HG03520 (cell line): ENCODE data around the gene CCT2.
"Not testable (repeated sequence)": the region's sequence is repeated elsewhere in the genome, so short reads cannot be mapped to it uniquely, and the experiment has no call there.

Experiments
- ATAC-seq: cut with Tn5 transposase; IDR thresholded peaks from one replicate; pipeline ENCODE4 v1.9.1; 2021; ENCODE audit warnings: mild to moderate bottlenecking, moderate library complexity; ENCODE audit not compliant: unreplicated experiment

The CCT2 gene

DNA sequence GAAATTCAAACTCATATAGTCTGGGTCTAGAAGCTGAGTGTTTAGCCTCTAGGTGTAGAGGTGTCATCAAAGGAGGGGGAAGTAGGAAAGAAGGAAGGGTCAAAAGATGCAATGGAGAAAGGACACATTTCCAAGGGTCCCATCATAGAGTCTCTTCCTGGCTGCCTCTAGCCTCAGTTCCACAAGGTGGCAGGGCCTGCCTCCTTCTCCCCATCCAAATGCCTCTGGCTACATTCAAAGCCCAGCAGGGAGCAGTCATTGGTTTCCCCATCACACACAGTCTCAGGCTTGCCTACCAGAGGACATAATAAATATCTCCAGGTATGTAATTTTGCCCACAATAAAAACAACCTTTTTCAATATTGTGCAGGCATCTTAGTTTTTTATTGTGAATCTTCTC, 2.1 kb upstream of the CCT2 start:
- ATAC-seq = no peak

- ATAC-seq = no peak
These were observed 3.3 kb downstream of the CCT2 start for GRCh38 chr12:69588527-69588926.

- ATAC-seq = no peak
These were observed 3.8 kb downstream of the CCT2 start for GRCh38 chr12:69589082-69589481.

DNA sequence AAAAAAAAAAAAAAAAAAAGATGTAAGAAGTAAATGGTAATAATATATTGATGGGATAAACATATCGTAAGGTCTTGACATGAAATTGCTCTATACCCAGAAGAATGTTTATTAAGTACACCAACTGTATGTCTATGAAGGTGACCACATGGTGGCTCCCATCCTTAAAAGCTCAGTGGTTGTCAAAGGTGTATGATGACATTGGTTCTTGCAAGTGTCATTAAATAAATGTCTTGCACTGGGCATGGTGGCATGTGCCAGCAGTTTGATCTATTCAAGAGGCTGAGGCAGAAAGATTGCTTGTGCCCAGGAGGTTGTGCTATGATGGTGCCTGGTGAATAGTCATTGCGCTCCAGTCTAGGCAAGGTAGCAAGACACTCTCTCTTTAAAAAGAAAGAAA, 10.4 kb downstream of the CCT2 start:
- no peak for ATAC-seq

- no peak for ATAC-seq
These were observed 13.0 kb downstream of the CCT2 start for GRCh38 chr12:69598174-69598753.

DNA sequence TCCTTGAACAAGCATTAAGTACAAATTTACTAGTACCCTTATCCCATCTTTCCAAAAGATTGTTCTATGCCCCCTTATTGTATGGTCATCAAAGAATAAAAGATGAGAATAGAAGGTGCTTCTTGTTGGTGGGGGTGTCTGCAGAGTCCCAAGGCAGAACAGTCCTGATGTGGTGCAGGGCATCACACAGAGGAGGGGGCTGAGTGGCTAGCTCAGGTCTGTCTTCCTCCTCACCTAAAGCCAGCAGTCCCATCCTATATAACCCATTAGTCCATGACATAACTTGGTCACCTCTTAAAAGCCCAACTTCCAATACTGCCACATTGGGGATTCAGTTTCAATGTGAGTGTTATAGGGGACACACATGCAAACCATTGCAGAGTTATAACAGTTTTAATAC, 15.5 kb downstream of the CCT2 start:
- ATAC-seq = no peak

- no peak for ATAC-seq
These were observed 16.9 kb downstream of the CCT2 start for GRCh38 chr12:69601962-69602685.

GRCh38 chr12:69602954-69603353, 17.7 kb downstream of the CCT2 start:
- no peak for ATAC-seq

GRCh38 chr12:69603556-69603955, 18.3 kb downstream of the CCT2 start:
- not testable (repeated sequence) for ATAC-seq

- ATAC-seq = not testable (repeated sequence)
These were observed 19.0 kb downstream of the CCT2 start for GRCh38 chr12:69604275-69604674.

DNA sequence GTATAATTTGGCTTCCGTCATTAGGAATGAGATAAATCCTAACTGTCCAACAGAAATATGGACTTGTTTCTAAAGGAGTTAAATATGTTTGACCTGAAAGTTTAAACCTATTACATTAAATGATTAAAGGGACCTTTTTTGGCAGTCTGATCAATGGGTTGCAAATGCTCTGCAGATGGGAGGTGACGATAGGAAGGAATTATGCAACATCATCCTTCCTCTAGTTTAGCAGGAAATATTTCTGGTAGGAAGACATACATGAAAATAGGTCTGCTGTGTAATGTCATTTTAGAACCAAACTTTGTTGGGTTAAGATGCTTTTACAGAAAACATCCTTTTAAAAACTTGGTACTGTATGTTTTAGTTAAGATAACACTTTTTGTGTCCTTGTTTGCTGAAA, 22.9 kb downstream of the CCT2 start:
- no peak for ATAC-seq

DNA sequence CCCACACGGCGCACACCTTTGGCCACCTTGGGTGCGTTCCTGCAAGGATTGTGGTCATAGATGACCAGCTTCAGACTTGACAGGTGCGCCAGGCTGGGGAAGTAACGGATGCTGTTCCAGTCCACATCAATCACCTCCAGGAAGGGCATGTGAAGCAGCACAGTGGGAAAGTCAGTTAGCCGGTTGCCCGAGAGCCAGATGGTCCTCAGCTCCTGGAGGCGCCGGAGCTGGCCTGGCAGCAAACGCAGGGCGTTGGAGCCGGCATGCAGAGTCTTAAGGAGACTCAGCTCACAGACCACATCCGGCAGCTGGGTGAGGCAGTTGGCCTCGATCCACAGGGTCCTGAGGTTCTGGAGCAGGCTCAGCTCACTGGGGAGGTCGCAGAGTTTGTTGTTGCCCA, 24.9 kb downstream of the CCT2 start:
- ATAC-seq = no peak

DNA sequence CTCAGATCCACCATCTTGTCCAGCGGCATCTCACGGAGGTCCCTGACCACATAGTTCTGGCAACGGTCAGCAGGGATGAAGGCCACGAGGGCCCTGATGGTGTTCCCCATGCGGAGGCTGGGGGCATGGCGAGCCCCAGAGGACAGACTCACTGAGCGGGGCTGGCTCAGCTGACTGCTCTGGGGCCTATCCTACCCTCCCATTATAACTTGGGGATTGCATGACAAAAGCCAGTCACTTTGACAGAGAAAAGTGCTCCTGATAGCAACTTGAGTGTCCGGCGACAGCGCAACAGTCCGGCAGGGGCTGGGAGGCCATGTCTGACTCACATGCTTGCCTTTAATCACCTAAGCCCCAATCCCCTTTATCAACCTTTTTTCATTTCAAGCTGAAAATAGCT, 25.5 kb downstream of the CCT2 start, which contains the start of gene LRRC10:
TSS of gene LRRC10 (minus strand) at position 179 of the 400 bp plus-strand sequence. CDS start at position 110, 69 bp downstream.
- no peak for ATAC-seq

GRCh38 chr12:69613351-69613750, 28.1 kb downstream of the CCT2 start:
- no peak for ATAC-seq

GRCh38 chr12:69616025-69616424, 30.8 kb downstream of the CCT2 start:
- no peak for ATAC-seq

- ATAC-seq = no peak
These were observed 33.8 kb downstream of the CCT2 start for GRCh38 chr12:69619050-69619449.

- no peak for ATAC-seq
These were observed 34.8 kb downstream of the CCT2 start for GRCh38 chr12:69620077-69620476.

DNA sequence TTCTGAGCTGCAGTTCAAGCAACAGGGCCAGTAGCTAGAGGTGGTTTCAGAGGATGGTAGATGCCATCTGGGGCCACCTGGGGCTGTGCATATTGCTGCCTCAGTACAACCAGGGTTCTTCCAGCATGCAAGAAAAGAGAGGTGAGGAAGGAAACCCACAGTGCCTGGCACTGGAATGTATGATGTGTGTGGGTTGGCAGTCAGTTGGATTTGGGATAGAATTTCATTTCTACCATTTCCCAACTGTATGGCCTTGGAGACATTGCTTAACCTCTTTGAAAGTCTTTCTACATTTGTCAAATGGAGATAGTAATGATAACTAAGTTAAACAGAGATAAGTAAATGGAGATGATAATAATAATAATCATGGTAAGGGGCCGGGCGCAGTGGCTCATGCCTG, 35.7 kb downstream of the CCT2 start:
- ATAC-seq = no peak

- ATAC-seq = no peak
These were observed 36.3 kb downstream of the CCT2 start for GRCh38 chr12:69621551-69621950.

GRCh38 chr12:69623970-69624369, 38.7 kb downstream of the CCT2 start:
- no peak for ATAC-seq

DNA sequence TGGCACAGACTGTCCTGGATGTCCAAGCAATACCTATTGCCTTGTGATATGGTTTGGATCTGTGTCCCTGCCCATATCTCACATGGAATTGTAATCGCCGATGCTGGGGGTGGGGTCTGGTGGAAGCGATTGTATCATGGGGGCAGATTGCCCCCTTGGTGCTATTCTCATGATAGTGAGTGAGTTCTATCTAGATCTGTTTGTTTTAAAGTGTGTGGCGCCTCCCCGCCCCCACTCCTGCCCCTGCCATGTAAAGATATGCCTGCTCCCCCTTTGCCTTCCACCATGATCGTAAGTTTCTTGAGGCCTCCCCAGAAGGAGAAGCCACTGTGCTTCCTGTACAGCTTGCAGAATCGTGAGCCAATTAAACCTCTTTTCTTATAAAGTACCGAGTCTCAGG, 42.2 kb downstream of the CCT2 start:
- no peak for ATAC-seq

DNA sequence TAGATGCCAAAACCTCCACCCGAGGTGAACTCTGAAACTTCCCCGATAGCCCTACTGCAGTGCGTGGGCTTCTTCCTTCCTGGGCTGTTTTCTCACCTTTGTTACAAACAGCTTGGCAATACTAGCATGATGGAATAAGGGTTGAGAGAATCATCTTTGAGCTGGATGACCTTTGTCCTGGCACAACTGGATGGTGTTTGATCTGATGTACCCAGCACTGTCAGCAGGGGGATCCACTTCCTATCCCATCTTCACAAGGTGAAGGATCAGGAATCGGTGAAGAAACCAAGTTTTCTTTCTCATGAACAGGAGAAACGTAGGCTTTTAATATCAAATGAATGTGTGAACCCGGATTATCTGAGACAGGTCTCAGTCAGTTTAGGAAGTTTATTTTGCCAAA, 44.9 kb downstream of the CCT2 start:
- ATAC-seq = no peak

GRCh38 chr12:69633061-69633460, 47.8 kb downstream of the CCT2 start:
- ATAC-seq = no peak
